Measurements from ENCODE around the gene GRIK4.

GRIK4 gene

GRCh38 chr11:120695939-120696338 is 184.4 kb downstream of the GRIK4 start:
- no peaks in the 10 kb centered on the region for H3K4me1 Mint-ChIP-seq (ENCODE audit: low read depth)
- no peaks in the 10 kb centered on the region for H3K9me3 Mint-ChIP-seq
- peaks cover 27% of the 10 kb centered on the region for H3K27me3 Mint-ChIP-seq
- DNase-seq, result no peak
- H3K4me3 Mint-ChIP-seq, result no peak overlapping the region
- no peak overlapping the region for H3K27ac Mint-ChIP-seq
- no peaks in the 10 kb centered on the region for H3K36me3 Mint-ChIP-seq (ENCODE audit: low read depth)

GRCh38 chr11:120696597-120697218 is 185.2 kb downstream of the GRIK4 start:
- H3K9me3 Mint-ChIP-seq, result no peaks in the 10 kb centered on the region
- H3K27me3 Mint-ChIP-seq, result peaks cover 22% of the 10 kb centered on the region
- H3K27ac Mint-ChIP-seq, result no peak overlapping the region
- no peaks in the 10 kb centered on the region for H3K36me3 Mint-ChIP-seq (ENCODE audit: low read depth)
- no peaks in the 10 kb centered on the region for H3K4me1 Mint-ChIP-seq (ENCODE audit: low read depth)
- DNase-seq, result no peak
- H3K4me3 Mint-ChIP-seq, result no peak overlapping the region

- Mint-ChIP-seq H3K27me3 (peaks cover 13% of the 10 kb centered on the region), H3K4me1 (ENCODE audit: low read depth) (no peaks in the 10 kb centered on the region), H3K27ac (no peak overlapping the region), H3K4me3 (no peak overlapping the region), H3K9me3 (no peaks in the 10 kb centered on the region), H3K36me3 (ENCODE audit: low read depth) (no peaks in the 10 kb centered on the region)
- DNase-seq, result no peak
Observed at GRCh38 chr11:120698918-120699317, 187.4 kb downstream of the GRIK4 start.

GRCh38 chr11:120702656-120703055 is 191.1 kb downstream of the GRIK4 start:
- Mint-ChIP-seq H3K27ac (no peak overlapping the region), H3K4me1 (ENCODE audit: low read depth) (no peaks in the 10 kb centered on the region), H3K4me3 (no peak overlapping the region), H3K36me3 (ENCODE audit: low read depth) (no peaks in the 10 kb centered on the region), H3K9me3 (peaks cover 12% of the 10 kb centered on the region), H3K27me3 (peaks cover 31% of the 10 kb centered on the region)
- no peak for DNase-seq

GRCh38 chr11:120703358-120704152 is 192.0 kb downstream of the GRIK4 start:
- no peak overlapping the region for H3K4me3 Mint-ChIP-seq
- no peak for DNase-seq

GRCh38 chr11:120704256-120704750 is 192.8 kb downstream of the GRIK4 start:
- no peak for DNase-seq
- Mint-ChIP-seq H3K9me3 (peaks cover 18% of the 10 kb centered on the region), H3K4me1 (ENCODE audit: low read depth) (no peaks in the 10 kb centered on the region), H3K27me3 (peaks cover 35% of the 10 kb centered on the region), H3K27ac (no peak overlapping the region), H3K36me3 (ENCODE audit: low read depth) (no peaks in the 10 kb centered on the region), H3K4me3 (no peak overlapping the region)

More at GRCh38 chr11:120703358-120704152, 192.0 kb downstream of the GRIK4 start:
- Mint-ChIP-seq H3K4me1 (ENCODE audit: low read depth) (no peaks in the 10 kb centered on the region), H3K27me3 (peaks cover 37% of the 10 kb centered on the region), H3K9me3 (peaks cover 18% of the 10 kb centered on the region), H3K36me3 (ENCODE audit: low read depth) (no peaks in the 10 kb centered on the region), H3K27ac (no peak overlapping the region)

- H3K27me3 Mint-ChIP-seq, result peaks cover 37% of the 10 kb centered on the region
- H3K4me3 Mint-ChIP-seq, result no peak overlapping the region
- no peaks in the 10 kb centered on the region for H3K4me1 Mint-ChIP-seq (ENCODE audit: low read depth)
- no peak for DNase-seq
- no peaks in the 10 kb centered on the region for H3K36me3 Mint-ChIP-seq (ENCODE audit: low read depth)
- H3K9me3 Mint-ChIP-seq, result peaks cover 18% of the 10 kb centered on the region
- H3K27ac Mint-ChIP-seq, result no peak overlapping the region
Observed at GRCh38 chr11:120706257-120706656, 194.7 kb downstream of the GRIK4 start.

GRCh38 chr11:120707098-120707497 is 195.6 kb downstream of the GRIK4 start:
- Mint-ChIP-seq H3K36me3 (ENCODE audit: low read depth) (no peaks in the 10 kb centered on the region), H3K4me1 (ENCODE audit: low read depth) (no peaks in the 10 kb centered on the region), H3K9me3 (peaks cover 18% of the 10 kb centered on the region), H3K27me3 (peaks cover 37% of the 10 kb centered on the region), H3K4me3 (no peak overlapping the region), H3K27ac (no peak overlapping the region)
- DNase-seq, result no peak

GRCh38 chr11:120707663-120708062 is 196.1 kb downstream of the GRIK4 start:
- H3K27ac Mint-ChIP-seq, result no peak overlapping the region
- no peak overlapping the region for H3K4me3 Mint-ChIP-seq
- no peak for DNase-seq
- H3K9me3 Mint-ChIP-seq, result peaks cover 18% of the 10 kb centered on the region
- H3K27me3 Mint-ChIP-seq, result peaks cover 32% of the 10 kb centered on the region
- no peaks in the 10 kb centered on the region for H3K36me3 Mint-ChIP-seq (ENCODE audit: low read depth)
- no peaks in the 10 kb centered on the region for H3K4me1 Mint-ChIP-seq (ENCODE audit: low read depth)

- Mint-ChIP-seq H3K27ac (no peak overlapping the region), H3K27me3 (peaks cover 39% of the 10 kb centered on the region), H3K9me3 (peaks cover 18% of the 10 kb centered on the region), H3K36me3 (ENCODE audit: low read depth) (no peaks in the 10 kb centered on the region), H3K4me3 (no peak overlapping the region), H3K4me1 (ENCODE audit: low read depth) (no peaks in the 10 kb centered on the region)
- no peak for DNase-seq
Observed at GRCh38 chr11:120708511-120709183, 197.1 kb downstream of the GRIK4 start.

- H3K27ac Mint-ChIP-seq, result no peak overlapping the region
- no peaks in the 10 kb centered on the region for H3K4me1 Mint-ChIP-seq (ENCODE audit: low read depth)
- no peak for DNase-seq
- no peaks in the 10 kb centered on the region for H3K36me3 Mint-ChIP-seq (ENCODE audit: low read depth)
- H3K4me3 Mint-ChIP-seq, result no peak overlapping the region
- H3K27me3 Mint-ChIP-seq, result peaks cover 38% of the 10 kb centered on the region
- H3K9me3 Mint-ChIP-seq, result peaks cover 18% of the 10 kb centered on the region
Observed at GRCh38 chr11:120709808-120710207, 198.3 kb downstream of the GRIK4 start.

GRCh38 chr11:120710354-120711131 is 199.0 kb downstream of the GRIK4 start:
- no peak overlapping the region for H3K27ac Mint-ChIP-seq
- H3K4me1 Mint-ChIP-seq (ENCODE audit: low read depth), result peaks cover 5% of the 10 kb centered on the region
- H3K9me3 Mint-ChIP-seq, result peaks cover 15% of the 10 kb centered on the region
- no peak overlapping the region for H3K4me3 Mint-ChIP-seq
- peaks cover 44% of the 10 kb centered on the region for H3K27me3 Mint-ChIP-seq
- no peaks in the 10 kb centered on the region for H3K36me3 Mint-ChIP-seq (ENCODE audit: low read depth)
- no peak for DNase-seq

GRCh38 chr11:120712014-120712413 is 200.5 kb downstream of the GRIK4 start:
- peaks cover 45% of the 10 kb centered on the region for H3K27me3 Mint-ChIP-seq
- H3K9me3 Mint-ChIP-seq, result peaks cover 11% of the 10 kb centered on the region
- H3K36me3 Mint-ChIP-seq (ENCODE audit: low read depth), result no peaks in the 10 kb centered on the region
- DNase-seq, result no peak
- no peak overlapping the region for H3K4me3 Mint-ChIP-seq
- H3K27ac Mint-ChIP-seq, result no peak overlapping the region
- H3K4me1 Mint-ChIP-seq (ENCODE audit: low read depth), result peaks cover 5% of the 10 kb centered on the region

- H3K9me3 Mint-ChIP-seq, result peaks cover 4% of the 10 kb centered on the region
- H3K36me3 Mint-ChIP-seq (ENCODE audit: low read depth), result no peaks in the 10 kb centered on the region
- H3K4me1 Mint-ChIP-seq (ENCODE audit: low read depth), result peaks cover 5% of the 10 kb centered on the region
- no peak for DNase-seq
- no peak overlapping the region for H3K27ac Mint-ChIP-seq
- peaks cover 43% of the 10 kb centered on the region for H3K27me3 Mint-ChIP-seq
- no peak overlapping the region for H3K4me3 Mint-ChIP-seq
Observed at GRCh38 chr11:120712881-120713280, 201.3 kb downstream of the GRIK4 start.
